Naive thymus-derived CD8-positive, alpha-beta T cell (primary cell): ENCODE results near the gene SPATA33. TPM values are rescaled to one million over a fixed set of nuclear protein-coding genes. Genes with fewer than 3 reads are reported as not detected.
"Not testable (repeated sequence)": the region's sequence is repeated elsewhere in the genome, so short reads cannot be mapped to it uniquely, and the experiment has no call there.

ENCODE experiments used
- ATAC-seq, 2 donors: fragments of 150-1000 bp; cut with Tn5 transposase in 1 of 2; sonication (Bioruptor Pico), chemical (Tn5 transposase) in 1 of 2; 1 replicate in 1 of 2; 2 replicates in 1 of 2; pipeline ENCODE4 v1.10.0; 2021; ENCODE audit warnings: mild to moderate bottlenecking in 2 of 2, moderate library complexity in 2 of 2
- POLR2A ChIA-PET: fragments of 350-600 bp; sonication (Branson Sonifier 250); formaldehyde crosslinking; loops from one replicate; lab custom pipeline; 2021; ENCODE audit warnings: antibody characterized with exemption; lab: Charles Lee
- DNase-seq, 10 donors: peaks; one replicate each; pipeline versions ENCODE4 v3.0.0 to v3.0.0-alpha.2; 2020 to 2022
- H3K27ac Mint-ChIP-seq, 10 donors: one replicate each; pipeline ENCODE4 v1.8.0; 2020 to 2022; ENCODE audit warnings: mild to moderate bottlenecking in 10 of 10, mixed read lengths in 10 of 10, moderate library complexity in 4 of 10, inconsistent platforms in 1 of 10
- H3K27me3 Mint-ChIP-seq, 5 donors: one replicate each; pipeline ENCODE4 v1.8.0; 2021 to 2022; ENCODE audit warnings: mixed read lengths in 5 of 5
- H3K36me3 Mint-ChIP-seq, 3 donors: one replicate each; pipeline ENCODE4 v1.8.0; 2020 to 2022; ENCODE audit warnings: mixed read lengths in 3 of 3, mild to moderate bottlenecking in 2 of 3, inconsistent platforms in 1 of 3
- H3K4me1 Mint-ChIP-seq, 4 donors: one replicate each; pipeline ENCODE4 v1.8.0; 2021 to 2022; ENCODE audit warnings: mixed read lengths in 4 of 4
- H3K4me3 Mint-ChIP-seq, 10 donors: one replicate each; pipeline ENCODE4 v1.8.0; 2020 to 2022; ENCODE audit warnings: mild to moderate bottlenecking in 10 of 10, mixed read lengths in 10 of 10, moderate library complexity in 6 of 10, inconsistent platforms in 1 of 10
- H3K9me3 Mint-ChIP-seq, 9 donors: one replicate each; pipeline ENCODE4 v1.8.0; 2020 to 2022; ENCODE audit warnings: mixed read lengths in 9 of 9, mild to moderate bottlenecking in 3 of 9, inconsistent platforms in 1 of 9, moderate library complexity in 1 of 9
- polyA plus RNA-seq, 3 donors: library from polyadenylated mRNA; unstranded; fragments of 300-500 nt; fragmentation: Illumina TruSeq; gene quantifications; one replicate each; pipeline ENCODE4 v1.2.3, GENCODE V29; 2021
- total RNA-seq, 8 experiments: library from RNA in 2 of 8; stranded (reverse) in 2 of 8; gene quantifications; one replicate each; pipeline ENCODE4 v1.2.3 and lab custom pipeline; 2021 to 2026

Gene SPATA33
- total and polyA plus RNA-seq, 5 experiments from 2014 or later: 1.7 to 7.7 (median 3.0) TPM

DNA sequence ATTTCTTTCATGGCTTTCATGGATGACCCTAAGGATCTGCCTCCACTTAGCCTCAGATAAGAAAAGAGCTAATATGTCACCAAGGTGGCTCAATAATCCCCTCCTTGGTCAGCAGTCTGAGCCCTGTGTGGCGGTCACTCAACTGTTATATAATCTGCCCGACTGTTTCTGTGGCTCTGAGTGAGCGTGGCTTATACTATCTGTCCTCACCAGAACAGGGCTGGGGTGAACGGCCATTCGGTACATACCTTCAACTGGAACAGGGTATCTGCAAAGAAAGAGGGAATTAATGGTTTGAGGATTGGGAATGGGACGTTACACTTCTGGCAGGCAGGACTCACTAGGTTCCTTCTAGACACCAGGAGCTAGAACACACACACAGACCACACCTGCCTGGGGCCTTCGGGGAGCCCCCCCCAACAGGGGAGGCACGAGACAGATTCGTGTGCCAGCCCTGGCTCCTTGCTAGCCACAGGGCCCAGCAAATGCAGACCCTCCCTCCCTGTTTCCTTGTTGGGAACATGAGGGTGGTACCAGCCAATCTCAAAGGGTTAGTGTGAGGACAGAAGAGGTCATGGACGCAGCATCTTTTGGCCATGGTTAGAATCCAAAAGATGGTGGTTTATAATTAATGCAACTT is 3.9 kb upstream of the SPATA33 start:
- POLR2A ChIA-PET: interaction anchor here (0.7 kb wide), 1 partner anchor 1017 kb away, joined by 8 read pairs; no protein-coding TSS in a partner anchor
- DNase-seq (no peak), ATAC-seq (no peak)
- H3K9me3 Mint-ChIP-seq: no peaks in the 10 kb centered on the region
- H3K27ac Mint-ChIP-seq: peak overlapping the region in 5 of 10 donors; percentile 19 to 80 (median 72)
- H3K4me3 Mint-ChIP-seq: peak overlapping the region in 4 of 10 donors; percentile 7 to 70 (median 19)
- peaks cover 13 to 40% (median 27%) of the 10 kb centered on the region in 4 donors for H3K4me1 Mint-ChIP-seq
- H3K36me3 Mint-ChIP-seq: peaks cover 0 to 41% (median 0%) of the 10 kb centered on the region in 3 donors
- no peaks in the 10 kb centered on the region for H3K27me3 Mint-ChIP-seq

DNA sequence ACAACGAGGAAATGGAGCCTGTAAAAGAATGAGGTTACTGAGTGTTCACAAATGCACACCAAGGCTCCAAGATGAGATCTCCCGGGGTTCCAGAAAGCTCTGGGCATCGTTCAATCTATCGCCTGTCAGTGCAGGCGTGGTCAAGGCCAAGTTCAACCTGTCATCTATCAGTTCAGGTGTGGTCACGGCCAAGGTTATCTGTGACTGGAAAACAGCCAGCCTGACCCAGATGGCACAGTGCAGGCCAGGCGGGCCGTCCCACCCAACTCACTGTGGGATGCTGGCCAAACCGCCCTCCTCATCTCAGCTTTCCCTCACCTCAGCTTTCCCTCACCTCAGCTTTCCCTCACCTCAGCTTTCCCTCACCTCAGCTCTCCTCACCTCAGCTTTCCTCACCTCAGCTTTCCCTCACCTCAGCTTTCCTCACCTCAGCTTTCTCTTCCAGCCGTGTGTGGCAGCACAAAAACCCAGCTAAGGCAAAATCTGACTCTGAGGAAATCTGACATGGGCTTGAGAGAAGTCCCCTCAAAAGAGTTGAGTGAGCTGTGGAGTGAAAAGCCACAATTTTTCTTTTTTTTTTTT is 2.5 kb upstream of the SPATA33 start:
- no peak for DNase-seq
- peak overlapping the region in 5 of 10 donors; percentile 39 to 85 (median 81) for H3K27ac Mint-ChIP-seq

DNA sequence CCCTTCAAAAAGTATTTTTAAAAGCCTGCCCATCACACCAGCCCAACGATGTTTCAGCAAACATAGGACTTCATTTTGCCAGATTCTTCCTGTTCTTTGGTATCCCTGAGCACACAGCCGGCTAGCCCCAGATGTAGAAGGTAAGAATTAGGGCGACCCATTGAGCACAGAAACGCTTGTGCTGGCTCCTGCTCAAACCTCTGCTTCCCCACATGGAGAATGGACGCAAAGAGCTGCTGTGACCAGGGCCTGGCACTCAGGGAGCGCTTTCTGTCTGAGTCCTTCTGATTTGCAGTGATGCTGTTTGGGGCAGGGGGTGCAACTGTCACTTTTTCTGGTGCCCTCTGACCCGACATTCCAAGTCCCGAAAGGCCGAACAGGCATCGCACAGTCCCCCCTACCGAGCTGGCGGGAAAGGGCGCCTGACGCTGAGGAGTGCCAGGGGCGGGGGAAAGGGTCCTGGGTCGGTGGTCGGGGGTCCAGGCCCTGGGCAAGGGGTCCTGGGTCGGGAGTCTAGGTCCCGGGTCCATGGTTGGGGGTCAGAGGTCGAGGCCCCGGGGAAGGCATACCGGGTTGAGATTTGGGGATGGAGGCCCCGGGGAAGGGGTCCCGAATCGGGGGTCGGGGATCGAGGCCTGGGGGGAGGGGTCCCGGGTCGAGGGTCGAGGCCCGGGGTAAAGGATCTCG is 1.1 kb upstream of the SPATA33 start:
- Mint-ChIP-seq H3K27ac (peak overlapping the region; percentile 60 to 90 (median 80)), H3K27me3 (no peaks in the 10 kb centered on the region), H3K4me1 (peaks cover 11 to 46% (median 32%) of the 10 kb centered on the region in 4 donors), H3K9me3 (no peaks in the 10 kb centered on the region), H3K4me3 (peak overlapping the region; percentile 72 to 88 (median 79)), H3K36me3 (peaks cover 0 to 25% (median 0%) of the 10 kb centered on the region in 3 donors)
- POLR2A ChIA-PET: interaction anchor here (0.6 to 2.6 kb wide), 4 partner anchors 30 to 217 kb away, joined by 3 to 12 read pairs (median 8); partner anchors contain the start of genes CDK10, SPATA2L and TCF25
- DNase-seq (no peak), ATAC-seq (no peak)

More for the DNA sequence above, 2.5 kb upstream of the SPATA33 start:
- H3K4me3 Mint-ChIP-seq: peak overlapping the region in 7 of 10 donors; percentile 40 to 82 (median 77)
- peaks cover 0 to 29% (median 0%) of the 10 kb centered on the region in 3 donors for H3K36me3 Mint-ChIP-seq
- H3K9me3 Mint-ChIP-seq: no peaks in the 10 kb centered on the region
- H3K4me1 Mint-ChIP-seq: peaks cover 11 to 45% (median 28%) of the 10 kb centered on the region in 4 donors
- POLR2A ChIA-PET: no interaction called here
- H3K27me3 Mint-ChIP-seq: no peaks in the 10 kb centered on the region
- ATAC-seq: no peak

DNA sequence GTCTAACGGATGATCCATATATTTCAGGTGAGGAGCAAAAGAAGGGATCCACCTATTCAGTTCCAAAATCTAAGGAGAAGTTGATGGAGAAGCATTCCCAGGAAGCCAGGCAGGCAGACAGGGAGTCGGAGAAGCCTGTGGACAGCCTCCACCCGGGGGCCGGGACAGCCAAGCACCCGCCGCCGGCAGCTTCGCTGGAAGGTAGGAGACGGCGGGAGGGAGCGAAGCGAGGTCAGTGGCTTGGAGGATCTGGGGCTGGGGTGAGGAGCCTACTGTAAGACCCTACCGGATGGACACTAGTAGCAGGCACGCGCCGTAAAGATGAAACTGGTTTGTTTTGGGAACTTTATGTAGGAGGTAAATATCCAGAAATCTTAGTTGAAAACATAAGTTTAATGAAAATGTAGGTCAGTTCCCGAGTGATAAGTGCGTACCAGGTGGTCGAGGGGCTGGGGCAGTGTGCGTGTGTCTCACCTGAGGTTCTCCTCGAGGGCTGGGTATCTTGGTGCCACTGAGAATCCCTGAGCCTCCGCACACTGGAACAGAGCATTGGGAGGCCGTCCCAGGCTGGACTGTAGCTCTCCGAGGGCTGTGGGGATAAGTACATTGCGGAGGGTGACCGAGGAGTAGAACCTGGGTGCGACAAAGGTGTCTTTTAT is 714 bp downstream of the SPATA33 start:
- peak overlapping the region; percentile 79 to 88 (median 86) for H3K4me3 Mint-ChIP-seq
- ATAC-seq: no peak
- H3K9me3 Mint-ChIP-seq: no peaks in the 10 kb centered on the region
- POLR2A ChIA-PET: interaction anchor here (0.6 to 2.6 kb wide), 3 partner anchors 28 to 267 kb away, joined by 4 to 12 read pairs (median 12); partner anchors contain the start of genes CDK10 and SPATA2L
- peak overlapping the region; percentile 63 to 91 (median 84) for H3K27ac Mint-ChIP-seq
- no peak for DNase-seq
- peaks cover 11 to 43% (median 30%) of the 10 kb centered on the region in 4 donors for H3K4me1 Mint-ChIP-seq
- H3K36me3 Mint-ChIP-seq: peaks cover 0 to 21% (median 0%) of the 10 kb centered on the region in 3 donors
- H3K27me3 Mint-ChIP-seq: no peaks in the 10 kb centered on the region

DNA sequence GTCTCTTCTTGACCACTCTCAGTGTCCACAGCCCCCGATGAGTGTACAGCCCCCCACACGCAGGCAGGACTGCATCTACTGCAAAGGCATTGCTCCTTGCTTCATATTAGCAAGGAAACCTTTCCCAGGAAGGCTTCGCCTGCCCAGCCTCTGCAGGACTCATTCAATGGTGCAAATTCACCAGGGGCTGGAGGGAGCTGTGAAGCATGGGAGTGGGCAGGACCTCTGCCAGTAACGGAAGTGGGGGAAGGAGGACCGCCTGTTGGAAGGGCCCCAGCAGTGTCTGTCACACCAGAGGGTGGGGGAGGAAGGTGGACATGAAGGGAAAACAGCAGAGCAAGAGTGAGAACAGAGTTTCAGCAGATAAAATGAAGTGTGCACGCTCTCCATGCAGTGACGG is 2.5 kb downstream of the SPATA33 start:
- POLR2A ChIA-PET: no interaction called here
- Mint-ChIP-seq H3K4me1 (peaks cover 9 to 31% (median 25%) of the 10 kb centered on the region in 4 donors), H3K36me3 (peaks cover 0 to 22% (median 2%) of the 10 kb centered on the region in 3 donors), H3K4me3 (peak overlapping the region in 3 of 10 donors; percentile 14 to 38 (median 24)), H3K27ac (peak overlapping the region in 1 of 10 donors; percentile 20), H3K9me3 (no peaks in the 10 kb centered on the region), H3K27me3 (no peaks in the 10 kb centered on the region)
- DNase-seq (no peak), ATAC-seq (no peak)

DNA sequence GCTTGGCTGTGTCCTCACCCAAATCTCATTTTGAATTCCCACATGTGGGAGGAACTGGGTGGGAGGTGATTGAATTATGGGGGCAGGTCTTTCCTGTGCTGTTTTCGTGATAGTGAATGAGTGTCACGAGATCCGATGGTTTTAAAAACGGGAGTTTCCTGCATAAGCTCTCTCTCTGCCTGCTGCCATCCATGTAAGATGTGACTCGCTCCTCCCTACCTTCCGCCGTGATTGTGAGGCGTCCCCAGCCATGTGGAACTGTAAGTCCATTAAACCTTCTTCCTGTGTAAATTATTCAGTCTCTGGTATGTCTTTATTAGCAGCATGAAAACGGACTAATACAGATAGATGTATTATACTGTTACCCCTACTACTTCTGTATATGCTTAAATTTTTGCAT is 3.6 kb downstream of the SPATA33 start:
- H3K36me3 Mint-ChIP-seq: peaks cover 0 to 15% (median 2%) of the 10 kb centered on the region in 3 donors
- POLR2A ChIA-PET: no interaction called here
- H3K9me3 Mint-ChIP-seq: no peaks in the 10 kb centered on the region
- ATAC-seq: no peak
- H3K4me1 Mint-ChIP-seq: peaks cover 7 to 25% (median 18%) of the 10 kb centered on the region in 4 donors
- H3K27ac Mint-ChIP-seq: peak overlapping the region in 1 of 10 donors; percentile 30
- no peaks in the 10 kb centered on the region for H3K27me3 Mint-ChIP-seq
- DNase-seq: no peak
- H3K4me3 Mint-ChIP-seq: peak overlapping the region in 1 of 10 donors; percentile 16

DNA sequence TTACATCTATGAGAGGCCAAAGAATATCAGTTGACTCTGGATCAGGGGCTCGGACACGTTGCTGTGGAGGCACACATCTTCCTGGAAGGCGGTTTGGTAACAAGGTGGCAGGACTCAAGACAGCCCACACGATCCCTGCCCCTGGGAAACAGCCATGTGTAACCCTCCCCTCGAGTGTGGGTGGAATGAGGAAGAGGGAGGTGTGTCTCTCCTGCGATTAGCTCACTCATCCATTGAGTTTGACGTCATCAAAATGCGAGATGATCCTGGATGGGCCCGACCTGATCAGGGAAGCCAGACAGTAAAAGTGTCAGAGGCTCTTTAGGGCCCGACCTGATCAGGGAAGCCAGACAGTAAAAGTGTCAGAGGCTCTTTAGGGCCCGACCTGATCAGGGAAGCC is 6.6 kb downstream of the SPATA33 start:
- Mint-ChIP-seq H3K4me1 (peaks cover 2 to 18% (median 8%) of the 10 kb centered on the region in 4 donors), H3K36me3 (peaks cover 0 to 14% (median 2%) of the 10 kb centered on the region in 3 donors)
- H3K27ac Mint-ChIP-seq, DNase-seq, POLR2A ChIA-PET, ATAC-seq, H3K27me3 Mint-ChIP-seq, H3K9me3 Mint-ChIP-seq, H3K4me3 Mint-ChIP-seq: not testable (repeated sequence)

DNA sequence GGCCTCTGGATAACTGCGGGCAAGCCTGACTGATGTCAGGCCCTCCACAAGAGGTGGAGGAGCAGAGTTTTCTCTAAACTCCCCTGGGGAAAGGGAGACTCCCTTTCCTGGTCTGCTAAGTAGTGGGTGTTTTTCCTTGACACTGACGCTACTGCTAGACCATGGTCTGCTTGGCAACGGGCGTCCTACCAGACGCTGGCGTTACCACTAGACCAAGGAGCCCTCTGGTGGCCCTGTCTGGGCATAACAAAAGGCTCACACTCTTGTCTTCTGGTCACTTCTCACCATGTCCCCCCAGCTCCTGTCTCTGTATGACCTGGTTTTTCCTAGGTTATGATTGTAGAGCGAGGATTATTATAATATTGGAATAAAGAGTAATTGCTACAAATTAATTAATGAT is 9.4 kb downstream of the SPATA33 start:
- H3K4me3 Mint-ChIP-seq, H3K36me3 Mint-ChIP-seq, H3K27me3 Mint-ChIP-seq, H3K9me3 Mint-ChIP-seq, H3K27ac Mint-ChIP-seq, ATAC-seq, DNase-seq: not testable (repeated sequence)
- POLR2A ChIA-PET: interaction anchor here (0.6 kb wide), 1 partner anchor 14 kb away, joined by 4 read pairs; no protein-coding TSS in a partner anchor
- H3K4me1 Mint-ChIP-seq: peaks cover 0 to 12% (median 5%) of the 10 kb centered on the region in 4 donors

DNA sequence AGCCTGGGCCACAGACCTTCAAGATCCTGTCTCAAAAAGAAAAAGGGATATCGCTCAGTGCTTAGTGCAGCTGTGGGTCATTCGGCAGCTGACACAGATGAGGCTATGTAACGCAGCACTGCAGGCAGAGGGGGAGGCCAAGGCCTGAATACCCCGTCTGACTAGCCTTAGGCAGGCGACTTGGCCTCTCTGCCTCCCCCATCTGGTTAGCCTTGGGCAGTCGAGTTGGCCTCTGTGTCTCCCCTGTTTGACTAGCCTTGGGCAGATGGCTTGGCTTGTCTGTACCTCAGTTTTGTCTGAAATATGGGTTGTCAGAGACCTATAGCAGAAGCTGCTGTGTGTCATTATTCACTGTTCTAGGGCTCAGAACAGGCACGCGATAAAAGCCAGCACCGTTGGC is 10.0 kb downstream of the SPATA33 start:
- DNase-seq: no peak
- ATAC-seq: no peak
- Mint-ChIP-seq H3K36me3 (peaks cover 0 to 5% (median 2%) of the 10 kb centered on the region in 3 donors), H3K9me3 (peaks cover 0 to 1% (median 0%) of the 10 kb centered on the region in 9 donors), H3K4me1 (peaks cover 0 to 12% (median 5%) of the 10 kb centered on the region in 4 donors), H3K4me3 (peak overlapping the region in 2 of 10 donors; percentile 51 to 62), H3K27me3 (no peaks in the 10 kb centered on the region), H3K27ac (no peak overlapping the region)
- POLR2A ChIA-PET: interaction anchor here (0.6 kb wide), 1 partner anchor 14 kb away, joined by 4 read pairs; no protein-coding TSS in a partner anchor

DNA sequence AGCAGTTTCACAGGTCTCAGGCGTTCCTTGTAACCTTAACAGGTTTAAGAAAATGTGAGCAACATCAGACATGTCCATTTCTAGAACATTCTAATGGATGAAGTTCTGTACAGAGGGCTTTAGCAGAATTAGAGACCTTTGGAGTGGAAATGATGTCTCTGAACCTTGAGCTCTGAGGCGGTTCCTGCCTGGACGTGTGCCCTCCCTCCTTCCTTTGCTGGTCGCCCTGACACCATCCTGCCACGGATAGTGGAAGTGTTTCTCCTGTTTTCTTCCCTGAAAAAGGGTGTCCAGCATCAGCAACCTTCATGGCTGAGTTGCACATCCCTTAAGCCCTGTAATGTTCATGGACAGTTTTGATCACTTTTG is 11.1 kb downstream of the SPATA33 start:
- DNase-seq (no peak), ATAC-seq (no peak)
- peaks cover 0 to 1% (median 0%) of the 10 kb centered on the region in 9 donors for H3K9me3 Mint-ChIP-seq
- peaks cover 0 to 12% (median 5%) of the 10 kb centered on the region in 4 donors for H3K4me1 Mint-ChIP-seq
- H3K36me3 Mint-ChIP-seq: no peaks in the 10 kb centered on the region
- peak overlapping the region in 8 of 10 donors; percentile 32 to 76 (median 62) for H3K4me3 Mint-ChIP-seq
- peak overlapping the region in 3 of 10 donors; percentile 27 to 75 (median 47) for H3K27ac Mint-ChIP-seq
- POLR2A ChIA-PET: no interaction called here
- no peaks in the 10 kb centered on the region for H3K27me3 Mint-ChIP-seq

DNA sequence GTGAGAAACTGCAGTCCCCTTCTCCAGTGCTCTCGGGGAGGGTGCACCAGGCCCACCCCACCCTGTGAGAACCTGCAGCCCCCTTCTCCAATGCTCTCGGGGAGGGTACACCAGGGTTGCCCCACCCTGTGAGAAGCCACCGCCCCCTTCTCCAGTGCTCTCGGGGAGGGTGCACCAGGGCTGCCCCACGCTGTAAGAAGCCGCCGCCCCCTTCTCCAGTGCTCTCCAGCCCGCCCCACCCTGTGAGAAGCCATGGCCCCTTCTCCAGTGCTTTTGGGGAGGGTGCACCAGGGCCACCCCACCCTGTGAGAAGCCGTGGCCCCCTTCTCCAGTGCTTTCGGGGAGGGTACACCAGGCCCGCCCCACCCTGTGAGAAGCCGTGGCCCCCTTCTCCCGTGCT is 12.1 kb downstream of the SPATA33 start:
- ATAC-seq (no peak), DNase-seq (no peak)
- Mint-ChIP-seq H3K9me3 (peaks cover 0 to 1% (median 0%) of the 10 kb centered on the region in 9 donors), H3K4me3 (no peak overlapping the region), H3K27me3 (no peaks in the 10 kb centered on the region), H3K4me1 (peaks cover 0 to 12% (median 5%) of the 10 kb centered on the region in 4 donors), H3K36me3 (no peaks in the 10 kb centered on the region), H3K27ac (no peak overlapping the region)
- POLR2A ChIA-PET: no interaction called here
